Measurements from ENCODE around the gene CAP2. TPM values are rescaled to one million over a fixed set of nuclear protein-coding genes. Genes with fewer than 3 reads are reported as not detected.

CAP2 gene
- total and polyA plus RNA-seq, 9 donors: 2.0 to 21.7 (median 5.0) TPM

GRCh38 chr6:17390276-17390675 is 3.1 kb upstream of the CAP2 start:
- no peaks in the 10 kb centered on the region for H3K4me1 ChIP-seq (ENCODE audit: insufficient read depth)
- H3K9me3 ChIP-seq: no peaks in the 10 kb centered on the region
- no peaks in the 10 kb centered on the region for H3K27me3 ChIP-seq
- H3K27ac ChIP-seq: no peak overlapping the region
- no peak for TF ChIP-seq CTCF (IDR thresholded peaks at IDR 0.05)
- no peak for TF ChIP-seq EP300 (IDR thresholded peaks at IDR 0.05)
- TF ChIP-seq POLR2A (IDR thresholded peaks at IDR 0.05): no peak
- no peak overlapping the region for H3K4me3 ChIP-seq
- 93 to 97% (median 95%) methylated on average over 3 of the region's 3 CpGs for WGBS, 3 donors
- intact Hi-C loops (cut with DNase I): loop anchor here in 1 of 4 donors (10.0 kb wide), 1 partner anchor 105 kb away; the partner anchor contains the start of gene RBM24
- no peak for DNase-seq
- no peaks in the 10 kb centered on the region for H3K36me3 ChIP-seq

GRCh38 chr6:17391976-17392375 is 1.4 kb upstream of the CAP2 start:
- Histone ChIP-seq H3K4me3 (no peak overlapping the region), H3K27me3 (no peaks in the 10 kb centered on the region), H3K9me3 (no peaks in the 10 kb centered on the region), H3K36me3 (no peaks in the 10 kb centered on the region), H3K4me1 (ENCODE audit: insufficient read depth) (no peaks in the 10 kb centered on the region), H3K27ac (no peak overlapping the region)
- WGBS, 3 donors: 91 to 95% (median 92%) methylated on average over 2 of the region's 2 CpGs
- intact Hi-C loops (cut with DNase I): loop anchor here in 1 of 4 donors (10.0 kb wide), 1 partner anchor 107 kb away; the partner anchor contains the start of gene RBM24
- no peak for DNase-seq
- no peak for TF ChIP-seq CTCF (IDR thresholded peaks at IDR 0.05)
- no peak for TF ChIP-seq POLR2A (IDR thresholded peaks at IDR 0.05)
- no peak for TF ChIP-seq EP300 (IDR thresholded peaks at IDR 0.05)

- H3K27ac ChIP-seq: peak overlapping the region; percentile 46 to 50
- WGBS, 3 donors: 0 to 2% (median 1%) methylated on average over 30 to 55 of the region's 55 CpGs
- H3K27me3 ChIP-seq: no peaks in the 10 kb centered on the region
- no peak for TF ChIP-seq CTCF (IDR thresholded peaks at IDR 0.05)
- TF ChIP-seq EP300 (IDR thresholded peaks at IDR 0.05): no peak
- TF ChIP-seq POLR2A (IDR thresholded peaks at IDR 0.05): no peak
- peak; percentile 26 to 57 (median 42) for DNase-seq
- H3K4me3 ChIP-seq: peak overlapping the region; percentile 75
- no peaks in the 10 kb centered on the region for H3K4me1 ChIP-seq (ENCODE audit: insufficient read depth)
- no peaks in the 10 kb centered on the region for H3K9me3 ChIP-seq
- intact Hi-C loops (cut with DNase I): loop anchor here in 1 of 4 donors (10.0 kb wide), 1 partner anchor 109 kb away; the partner anchor contains the start of gene RBM24
- no peaks in the 10 kb centered on the region for H3K36me3 ChIP-seq
These were observed 667 bp downstream of the CAP2 start for GRCh38 chr6:17393892-17394631.

DNA sequence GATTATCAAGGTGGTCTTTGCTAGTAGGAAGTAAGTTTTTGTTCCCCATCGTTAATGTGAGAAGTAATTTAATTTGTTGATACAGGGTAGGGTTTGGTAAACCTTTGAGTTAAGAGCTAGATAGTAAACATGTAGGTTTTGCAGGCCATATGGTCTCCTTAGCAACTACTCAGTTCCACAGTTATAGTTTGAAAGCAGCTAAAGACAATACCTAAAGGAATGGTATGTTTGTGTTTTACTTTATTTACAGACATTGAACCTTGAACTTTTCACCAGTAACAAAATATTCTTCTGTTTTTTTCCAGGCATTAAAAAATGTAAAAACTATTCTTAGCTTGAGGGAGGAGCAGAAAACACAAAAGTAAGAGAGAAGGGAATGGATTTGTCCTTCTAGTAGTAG is 1.7 kb downstream of the CAP2 start:
- no peaks in the 10 kb centered on the region for H3K36me3 ChIP-seq
- no peaks in the 10 kb centered on the region for H3K27me3 ChIP-seq
- DNase-seq: no peak
- H3K27ac ChIP-seq: no peak overlapping the region
- no peak for TF ChIP-seq CTCF (IDR thresholded peaks at IDR 0.05)
- no peak for TF ChIP-seq EP300 (IDR thresholded peaks at IDR 0.05)
- intact Hi-C loops (cut with DNase I): loop anchor here in 1 of 4 donors (10.0 kb wide), 1 partner anchor 110 kb away; the partner anchor contains the start of gene RBM24
- no peak overlapping the region for H3K4me3 ChIP-seq
- no peaks in the 10 kb centered on the region for H3K9me3 ChIP-seq
- 17 to 29% (median 20%) methylated on average over 1 of the region's 1 CpG for WGBS, 3 donors
- H3K4me1 ChIP-seq (ENCODE audit: insufficient read depth): no peaks in the 10 kb centered on the region
